Astrocyte (in vitro differentiated cells and primary cell): ENCODE measurements around the gene UGT1A4.

Experiments
- CTCF ChIP-seq: IDR thresholded peaks from 2 replicates; pipeline ENCODE4 v1.5.1; 2011; ENCODE audit warnings: low read depth, mild to moderate bottlenecking, inconsistent platforms, low read length, moderate library complexity; ENCODE audit not compliant: insufficient read depth
- EZH2 ChIP-seq: IDR thresholded peaks from 2 replicates; pipeline ENCODE4 v1.6.1; 2012; ENCODE audit warnings: mild to moderate bottlenecking, low read length, inconsistent platforms; ENCODE audit not compliant: insufficient read depth

DNA sequence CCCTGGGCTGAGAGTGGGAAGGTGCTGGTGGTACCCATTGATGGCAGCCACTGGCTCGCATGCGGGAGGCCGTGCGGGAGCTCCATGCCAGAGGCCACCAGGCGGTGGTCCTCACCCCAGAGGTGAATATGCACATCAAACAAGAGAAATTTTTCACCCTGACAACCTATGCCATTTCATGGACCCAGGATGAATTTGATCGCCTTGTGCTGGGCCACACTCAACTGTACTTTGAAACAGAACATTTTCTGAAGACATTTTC, 28.7 kb downstream of the UGT1A4 start:
- TF ChIP-seq CTCF, result no peak
- no peak for TF ChIP-seq EZH2
